HG03139 (cell line): ENCODE results near the gene AJM1.

Source experiments
- ATAC-seq: cut with Tn5 transposase; IDR thresholded peaks from one replicate; pipeline ENCODE4 v1.9.1; 2021; ENCODE audit not compliant: unreplicated experiment

Gene AJM1

DNA sequence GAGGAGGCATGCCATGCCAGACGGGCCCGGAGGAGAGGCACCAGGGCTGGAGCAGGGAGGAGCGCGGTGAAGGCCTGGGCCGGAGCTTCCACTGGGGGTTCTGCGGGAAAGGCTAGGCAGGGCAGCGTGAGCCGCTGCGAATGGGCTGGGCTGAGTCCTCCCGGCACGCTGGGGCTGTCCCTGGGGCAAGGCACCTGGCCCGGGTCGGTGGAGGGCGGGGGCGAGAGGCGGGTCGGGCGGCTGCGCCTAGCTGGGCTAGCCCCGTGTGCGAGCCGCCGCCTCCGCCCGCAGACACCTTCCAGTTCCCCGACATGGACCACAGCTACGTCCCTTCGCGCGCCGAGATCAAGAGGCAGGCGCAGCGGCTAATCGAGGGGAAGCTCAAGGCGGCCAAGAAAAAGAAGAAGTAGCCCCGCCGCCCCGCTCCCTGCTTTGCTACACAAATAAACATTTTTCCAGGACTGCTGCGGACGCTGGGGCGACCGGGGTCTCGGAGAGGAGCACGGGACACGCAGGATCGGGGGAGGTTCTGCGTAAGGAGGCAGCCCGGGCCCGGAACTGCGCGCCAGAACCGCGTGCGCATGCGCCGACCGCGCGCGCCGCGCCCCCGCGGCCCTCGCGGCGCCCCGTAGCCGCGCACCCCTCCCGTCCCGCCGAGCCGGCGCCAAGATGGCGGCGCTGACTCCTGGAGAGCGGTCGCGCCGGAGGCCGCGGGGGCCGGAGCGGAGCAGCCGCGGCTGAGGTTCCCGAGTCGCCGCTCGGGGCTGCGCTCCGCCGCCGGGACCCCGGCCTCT is 34.8 kb upstream of the AJM1 start, which contains the start of gene RABL6:
RABL6 (plus strand) TSS at position 668 of the 794 bp plus-strand sequence. CDS start 249 bp downstream, outside the sequence.
- ATAC-seq, result peak; percentile 52

DNA sequence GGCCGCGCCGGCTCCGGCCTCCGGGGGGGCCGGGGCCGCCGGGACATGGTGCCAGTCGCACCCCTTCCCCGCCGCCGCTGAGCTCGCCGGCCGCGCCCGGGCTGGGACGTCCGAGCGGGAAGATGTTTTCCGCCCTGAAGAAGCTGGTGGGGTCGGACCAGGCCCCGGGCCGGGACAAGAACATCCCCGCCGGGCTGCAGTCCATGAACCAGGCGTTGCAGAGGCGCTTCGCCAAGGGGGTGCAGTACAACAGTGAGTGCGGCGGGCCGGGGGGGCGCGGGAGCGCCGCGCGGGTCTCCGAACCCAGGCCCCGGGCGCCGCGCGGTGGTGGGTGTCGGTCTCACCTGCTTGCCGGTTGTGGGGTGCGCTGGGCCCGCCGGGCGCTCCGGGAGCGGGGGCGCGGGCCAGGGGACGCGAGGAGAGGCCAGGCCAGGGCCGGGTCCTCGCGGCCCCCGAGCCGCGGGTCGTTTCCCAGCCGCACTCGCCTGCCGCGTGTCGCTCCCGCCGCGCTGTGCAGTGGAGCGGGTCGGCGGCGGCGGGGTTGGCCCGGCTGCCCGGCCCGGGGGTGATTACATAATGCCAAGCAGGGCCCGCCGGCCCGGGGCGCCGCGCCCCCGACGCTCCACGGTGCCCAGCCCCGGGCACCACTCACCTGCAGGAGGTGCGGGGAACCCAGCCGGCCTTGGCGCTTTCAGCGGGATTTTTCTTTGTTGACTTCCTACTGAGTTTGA is 34.0 kb upstream of the AJM1 start:
- ATAC-seq, result peak; percentile 26

- no peak for ATAC-seq
Observed at GRCh38 chr9:136808806-136809158, 33.5 kb upstream of the AJM1 start.

GRCh38 chr9:136814725-136815421 is 27.4 kb upstream of the AJM1 start:
- ATAC-seq, result no peak

DNA sequence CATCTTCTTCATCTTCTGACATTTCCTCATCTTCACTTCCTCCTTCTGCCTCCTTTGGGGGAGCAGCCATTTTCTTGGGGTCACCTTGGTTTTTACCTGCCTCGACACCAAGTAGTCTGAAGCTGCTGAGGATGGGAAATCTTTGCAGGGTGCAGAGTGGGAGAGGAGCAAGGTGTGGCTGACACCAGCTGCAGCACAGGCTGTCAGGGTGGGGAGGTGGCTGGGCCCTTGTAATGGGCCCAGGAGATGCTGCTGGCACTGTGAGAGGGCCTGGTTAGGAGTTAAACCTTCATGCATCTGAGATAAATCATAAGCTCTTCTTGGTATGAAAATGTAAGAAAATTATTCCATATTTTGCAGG is 26.9 kb upstream of the AJM1 start:
- no peak for ATAC-seq

DNA sequence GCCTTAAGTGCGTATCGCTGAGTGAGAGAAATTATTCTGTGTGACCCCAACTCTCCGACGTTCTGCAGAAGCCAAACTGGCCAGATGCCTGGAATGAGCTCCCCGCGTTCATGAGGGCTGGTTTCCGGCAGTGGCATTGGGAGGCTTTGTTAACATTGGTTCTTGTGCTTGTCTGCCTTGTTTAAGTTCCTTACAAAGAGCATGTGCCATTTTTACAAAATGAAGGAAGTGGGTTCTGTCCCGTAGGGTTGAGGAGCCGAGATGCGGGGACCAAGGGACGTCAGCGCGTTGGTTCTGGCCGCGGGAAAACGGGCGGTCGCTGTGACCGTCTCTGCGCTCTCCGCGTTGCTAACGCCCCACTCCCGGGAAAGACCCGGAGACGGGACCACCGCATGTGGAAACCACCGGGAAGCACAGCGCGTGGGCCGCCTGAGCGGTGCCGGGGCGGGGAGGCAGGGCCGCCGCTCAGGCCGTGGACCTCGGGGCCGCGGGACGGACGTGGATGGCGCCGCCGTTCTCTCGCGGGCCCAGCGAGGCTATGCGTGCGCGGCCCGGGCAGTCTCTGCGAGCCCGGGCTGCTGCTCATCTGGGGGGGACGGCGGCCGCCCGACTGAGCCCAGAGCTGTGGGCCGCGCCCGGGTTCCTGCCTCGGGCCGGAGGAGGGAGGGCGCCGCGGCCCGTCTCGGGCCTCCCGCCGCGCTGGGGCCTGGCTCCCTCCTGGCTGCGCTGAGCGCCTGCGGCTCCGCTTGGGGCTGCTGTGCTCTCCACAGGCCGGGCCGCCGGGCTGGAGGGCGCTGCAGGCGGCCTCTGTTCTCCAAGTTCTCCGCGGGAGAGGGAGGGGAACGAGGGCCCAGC is 21.1 kb upstream of the AJM1 start:
- no peak for ATAC-seq

DNA sequence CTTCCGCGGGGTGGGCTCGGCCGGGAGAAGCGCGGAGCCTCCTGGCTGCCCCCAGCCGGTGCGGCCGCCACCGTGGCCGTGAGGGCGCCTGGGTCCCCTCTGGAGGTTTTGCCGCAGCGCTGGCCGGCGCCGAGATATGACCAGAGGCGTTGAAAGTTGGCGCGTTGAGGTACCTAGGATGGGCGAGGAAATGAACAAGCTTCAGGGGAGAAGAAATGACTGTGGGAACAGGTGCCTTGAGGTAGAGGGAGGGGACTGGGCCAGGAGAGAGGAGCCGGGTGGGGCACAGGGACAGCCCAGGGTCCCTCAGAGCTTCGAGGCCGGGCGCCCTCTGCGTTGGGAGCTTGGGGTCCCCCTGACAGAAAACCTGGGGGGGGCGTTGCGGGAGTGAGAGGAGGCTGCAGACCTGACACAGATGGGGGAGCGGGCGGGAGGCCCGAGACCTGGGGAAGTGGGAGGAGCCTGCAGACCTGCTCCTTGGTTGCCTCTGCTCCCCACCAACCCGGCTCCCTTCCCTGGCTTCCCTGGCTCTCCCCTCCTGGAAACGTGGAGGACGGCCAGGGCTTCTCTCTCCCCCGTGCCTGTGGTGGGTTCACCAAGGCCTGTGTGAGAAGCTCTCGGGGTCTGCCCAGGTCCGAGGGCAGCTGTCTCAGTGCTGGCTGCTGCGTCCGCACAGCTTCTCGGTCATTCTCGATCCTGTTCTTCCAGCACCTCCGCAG is 20.3 kb upstream of the AJM1 start:
- ATAC-seq, result no peak

- no peak for ATAC-seq
Observed at GRCh38 chr9:136823136-136824046, 18.9 kb upstream of the AJM1 start.

DNA sequence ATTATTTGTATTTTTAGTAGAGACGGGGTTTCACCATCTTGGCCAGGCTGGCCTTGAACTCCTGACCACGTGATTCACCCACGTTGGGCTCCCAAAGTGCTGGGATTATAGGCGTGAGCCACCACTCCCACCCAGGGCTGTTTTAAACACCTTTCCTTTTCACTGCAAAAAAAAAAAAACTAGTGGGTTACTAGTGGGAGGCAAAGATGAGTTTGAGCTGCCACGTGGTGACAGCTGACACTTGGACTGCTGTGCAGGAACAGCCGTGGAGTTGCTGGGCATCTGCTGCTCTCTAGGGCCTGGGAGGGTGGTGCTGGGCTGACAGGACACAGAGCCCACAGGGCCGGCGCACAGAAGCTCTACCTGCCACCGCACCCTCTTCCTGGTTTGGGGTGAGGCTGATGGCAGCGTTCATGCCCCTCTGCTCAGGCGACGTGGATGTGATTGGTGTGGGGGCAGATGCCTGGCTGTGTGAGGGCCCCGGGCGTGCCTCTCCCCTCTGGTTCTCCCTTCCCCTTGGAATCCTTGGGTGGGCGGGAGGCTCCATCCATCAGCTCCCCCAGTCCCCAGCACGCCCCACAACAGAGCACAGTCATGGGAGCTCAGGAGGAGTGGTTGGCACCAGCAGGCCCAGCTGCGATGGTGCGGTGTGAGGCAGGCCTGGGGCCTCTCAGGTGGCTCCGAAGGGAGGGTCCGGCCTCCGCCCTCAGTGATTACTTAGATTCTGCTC is 17.6 kb upstream of the AJM1 start:
- ATAC-seq, result no peak

DNA sequence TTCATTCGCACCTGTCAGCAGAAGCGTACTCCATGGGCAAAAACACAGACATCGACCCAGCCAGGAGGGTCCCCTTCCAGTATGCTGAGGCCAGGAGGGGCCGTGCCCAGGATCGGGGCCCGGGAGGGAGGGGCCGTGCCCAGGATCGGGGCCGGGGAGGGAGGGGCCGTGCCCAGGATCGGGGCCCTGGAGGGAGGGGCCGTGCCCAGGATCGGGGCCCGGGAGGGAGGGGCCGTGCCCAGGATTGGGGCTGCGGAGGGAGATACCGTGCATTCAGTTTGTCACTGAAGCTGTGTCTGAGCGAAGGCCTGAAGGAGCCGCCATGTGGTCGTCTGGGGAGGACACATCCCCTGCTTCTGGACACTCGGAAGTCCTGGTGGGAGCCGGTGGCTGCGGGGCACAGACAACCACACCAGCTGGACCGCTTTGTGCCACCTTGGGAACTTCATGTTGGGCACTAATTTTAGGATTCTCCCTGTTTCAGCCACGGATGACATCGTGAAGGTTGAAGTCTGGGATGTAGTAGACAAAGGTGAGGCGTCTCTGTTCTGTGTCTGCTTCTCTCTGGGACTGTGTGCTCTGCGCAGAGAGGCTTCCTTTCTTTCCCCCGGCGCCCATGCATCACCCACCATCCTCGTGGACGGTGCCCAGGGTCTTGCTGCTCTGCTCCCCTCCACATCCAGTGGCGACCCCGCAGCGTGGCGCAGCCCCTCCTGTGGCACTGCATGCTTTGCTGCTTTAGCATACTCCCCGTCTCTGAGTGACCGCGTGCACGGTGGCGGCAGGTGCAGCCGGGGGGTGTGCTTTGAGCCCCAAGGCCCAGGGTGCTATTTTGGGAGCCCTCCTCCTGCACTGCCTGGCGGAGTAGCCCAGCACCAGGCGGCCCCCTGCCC is 16.7 kb upstream of the AJM1 start:
- no peak for ATAC-seq

DNA sequence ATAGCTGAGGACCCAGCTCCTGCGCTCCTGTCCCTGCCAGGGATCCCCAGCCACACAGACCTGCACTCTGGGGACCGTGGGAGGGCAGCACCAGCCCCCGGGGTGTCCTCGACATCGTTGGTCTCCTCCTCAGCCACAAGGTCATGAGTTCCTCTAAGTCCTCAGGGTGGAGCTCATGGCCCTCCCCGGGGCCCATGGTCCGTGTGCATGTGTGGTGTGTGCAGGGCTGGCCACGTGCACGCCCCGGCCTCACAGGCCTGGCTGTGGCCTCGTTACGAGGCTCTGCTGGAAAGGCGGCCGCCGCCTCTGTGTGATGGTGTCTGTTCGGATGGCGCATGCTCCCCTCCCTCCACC is 16.1 kb upstream of the AJM1 start:
- ATAC-seq, result no peak

- ATAC-seq, result no peak
Observed at GRCh38 chr9:136826703-136827582, 15.3 kb upstream of the AJM1 start.

DNA sequence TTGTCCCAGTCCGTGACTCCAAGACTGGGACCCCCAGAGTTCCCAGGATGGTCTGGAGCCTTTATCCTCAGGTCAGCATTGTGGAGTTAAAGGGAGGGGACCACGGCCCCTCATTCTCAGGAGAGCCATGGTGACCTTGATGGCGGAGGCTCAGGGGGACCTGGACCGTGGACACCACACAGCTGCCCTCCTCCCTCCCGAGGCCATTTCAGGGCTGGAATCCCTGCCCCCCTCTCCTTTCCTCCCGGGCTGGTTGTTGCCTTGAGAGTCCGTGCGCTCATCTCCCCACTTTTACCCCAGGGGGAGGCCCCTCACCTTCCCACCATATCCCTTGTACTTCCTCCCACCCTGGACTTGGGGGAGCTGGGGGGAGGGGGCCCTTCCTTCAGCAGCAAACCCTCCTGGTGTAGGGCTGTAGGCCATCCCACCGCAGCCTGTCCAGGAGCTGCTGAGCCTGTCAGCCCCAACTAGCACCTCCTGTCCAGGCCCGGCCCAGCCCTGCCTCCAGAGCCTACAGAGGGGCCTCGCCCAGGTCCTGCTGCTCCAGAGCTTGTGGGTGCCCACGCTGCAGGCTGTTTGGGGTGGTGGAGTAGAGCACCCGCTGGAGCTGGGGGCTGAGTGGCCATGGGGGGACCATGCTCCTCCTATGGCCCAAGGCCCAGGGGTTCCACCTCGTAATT is 14.3 kb upstream of the AJM1 start:
- no peak for ATAC-seq

- ATAC-seq, result no peak
Observed at GRCh38 chr9:136828474-136829140, 13.7 kb upstream of the AJM1 start.

GRCh38 chr9:136829412-136829811 is 12.9 kb upstream of the AJM1 start:
- ATAC-seq, result no peak
